Activated CD8-positive, alpha-beta T cell treated with anti-CD3 and anti-CD28 coated beads for 36 hours (primary cell): Measurements from ENCODE around the gene MAS1. TPM values are rescaled to one million over a fixed set of nuclear protein-coding genes. Genes with fewer than 3 reads are reported as not detected.

Experiments used
- ATAC-seq: fragments of 200-7000 bp; cut with Tn5 transposase; one replicate; pipeline ENCODE4 v1.10.0; 2021; ENCODE audit warnings: mild to moderate bottlenecking, moderate library complexity
- CTCF ChIA-PET: fragments of 350-600 bp; sonication (Branson Sonifier 250); formaldehyde crosslinking; loops from one replicate; lab custom pipeline; 2021; ENCODE audit warnings: antibody characterized with exemption; lab: Charles Lee
- POLR2A ChIA-PET: fragments of 350-600 bp; sonication (Branson Sonifier 250); formaldehyde crosslinking; loops from one replicate; lab custom pipeline; 2021; ENCODE audit warnings: antibody characterized with exemption; lab: Charles Lee
- DNase-seq: peaks from one replicate; pipeline ENCODE4 v3.0.0-alpha.2; 2020
- H3K27ac Mint-ChIP-seq: one replicate; pipeline ENCODE4 v1.8.0; 2021; ENCODE audit warnings: mild to moderate bottlenecking, mixed read lengths
- H3K27me3 Mint-ChIP-seq: one replicate; pipeline ENCODE4 v1.8.0; 2021; ENCODE audit warnings: mixed read lengths
- H3K36me3 Mint-ChIP-seq: one replicate; pipeline ENCODE4 v1.8.0; 2021; ENCODE audit warnings: low read depth, mixed read lengths
- H3K4me1 Mint-ChIP-seq: one replicate; pipeline ENCODE4 v1.8.0; 2021; ENCODE audit warnings: low read depth, mixed read lengths
- H3K4me3 Mint-ChIP-seq: one replicate; pipeline ENCODE4 v1.8.0; 2021; ENCODE audit warnings: mild to moderate bottlenecking, moderate library complexity, mixed read lengths
- H3K9me3 Mint-ChIP-seq: one replicate; pipeline ENCODE4 v1.8.0; 2021; ENCODE audit warnings: mixed read lengths
- CTCF ChIP-seq: fragments of 200-600 bp; IDR thresholded peaks from one replicate; pipeline ENCODE4 v1.8.0; 2022; ENCODE audit warnings: antibody characterized with exemption, mild to moderate bottlenecking
- intact Hi-C: fragments of 100-400 bp; cut with micrococcal nuclease; formaldehyde crosslinking; loops from one replicate; pipeline ENCODE4 v1.10.0; 2022
- total RNA-seq, 2 experiments: library from RNA; stranded (reverse); gene quantifications; one replicate each; pipeline ENCODE4 v1.2.3, GENCODE V29; 2021

The MAS1 gene
- total RNA-seq, 2 experiments from 2014 or later, result not detected

GRCh38 chr6:159934181-159934580, 43.4 kb downstream of the MAS1 start:
- no peak for TF ChIP-seq CTCF
- Mint-ChIP-seq H3K27me3 (no peaks in the 10 kb centered on the region), H3K4me1 (peaks cover 28% of the 10 kb centered on the region), H3K27ac (no peak overlapping the region), H3K36me3 (no peaks in the 10 kb centered on the region), H3K9me3 (no peaks in the 10 kb centered on the region), H3K4me3 (no peak overlapping the region)
- ATAC-seq (no peak), DNase-seq (no peak)
- intact Hi-C loops, result no loop called here
- CTCF ChIA-PET, result no interaction called here
- POLR2A ChIA-PET, result interaction anchor here (0.6 kb wide), 1 partner anchor 530 kb away, joined by 3 read pairs; no protein-coding TSS in a partner anchor

- Mint-ChIP-seq H3K27ac (no peak overlapping the region), H3K4me3 (no peak overlapping the region), H3K4me1 (peaks cover 21% of the 10 kb centered on the region), H3K27me3 (no peaks in the 10 kb centered on the region), H3K9me3 (no peaks in the 10 kb centered on the region), H3K36me3 (no peaks in the 10 kb centered on the region)
- intact Hi-C loops, result no loop called here
- DNase-seq, result no peak
- ATAC-seq, result no peak
- ChIA-PET POLR2A (no interaction called here), CTCF (interaction anchor here (1.3 kb wide), 1 partner anchor 10 kb away, joined by 4 read pairs; no protein-coding TSS in a partner anchor)
- no peak for TF ChIP-seq CTCF
Observed at GRCh38 chr6:159935065-159935464, 44.3 kb downstream of the MAS1 start.

GRCh38 chr6:159935633-159936032, 44.8 kb downstream of the MAS1 start:
- ATAC-seq, result no peak
- Mint-ChIP-seq H3K4me1 (peaks cover 16% of the 10 kb centered on the region), H3K9me3 (no peaks in the 10 kb centered on the region), H3K36me3 (no peaks in the 10 kb centered on the region), H3K27ac (no peak overlapping the region), H3K4me3 (no peak overlapping the region), H3K27me3 (no peaks in the 10 kb centered on the region)
- ChIA-PET CTCF (interaction anchor here (1.3 kb wide), 1 partner anchor 9 kb away, joined by 4 read pairs; no protein-coding TSS in a partner anchor), POLR2A (no interaction called here)
- DNase-seq, result no peak
- no peak for TF ChIP-seq CTCF
- intact Hi-C loops, result no loop called here

GRCh38 chr6:159939591-159940016, 48.8 kb downstream of the MAS1 start:
- CTCF ChIA-PET, result interaction anchor here (0.9 to 1.1 kb wide), 2 partner anchors 76 to 160 kb away, joined by 3 read pairs; no protein-coding TSS in a partner anchor
- H3K27me3 Mint-ChIP-seq, result no peaks in the 10 kb centered on the region
- H3K27ac Mint-ChIP-seq, result no peak overlapping the region
- peaks cover 5% of the 10 kb centered on the region for H3K4me1 Mint-ChIP-seq
- no peaks in the 10 kb centered on the region for H3K36me3 Mint-ChIP-seq
- DNase-seq, result no peak
- ATAC-seq, result no peak
- no peak overlapping the region for H3K4me3 Mint-ChIP-seq
- no peak for TF ChIP-seq CTCF
- H3K9me3 Mint-ChIP-seq, result peaks cover 5% of the 10 kb centered on the region
- intact Hi-C loops, result loop anchor here (5.0 to 10.0 kb wide), 2 partner anchors 77 to 245 kb away; partner anchors contain the start of gene SOD2
- POLR2A ChIA-PET, result interaction anchor here (0.6 kb wide), 1 partner anchor 10 kb away, joined by 3 read pairs; no protein-coding TSS in a partner anchor

Other genes with a start within 250 kb of the MAS1 start
- 100 to 1,000 TPM in 1 of 2 experiments, 10 to 100 TPM in 1; 95.5 to 105 TPM for gene SOD2, start 197.7 kb upstream of the MAS1 start, total RNA-seq
- 10 to 100 TPM; 79.9 to 80.6 TPM for gene WTAP, start 163.5 kb upstream of the MAS1 start, total RNA-seq
- gene ACAT2, start 128.9 kb upstream of the MAS1 start, total RNA-seq, result 10 to 100 TPM; 70.8 to 74.1 TPM
- 100 to 1,000 TPM; 446 to 452 TPM for gene TCP1, start 101.4 kb upstream of the MAS1 start, total RNA-seq
- 10 to 100 TPM; 81.8 to 83.5 TPM for gene MRPL18, start 100.5 kb upstream of the MAS1 start, total RNA-seq
- gene PNLDC1, start 90.7 kb upstream of the MAS1 start, total RNA-seq, result under 1 TPM; 0.34 to 0.54 TPM
- 10 to 100 TPM; 81.7 to 82.4 TPM for gene IGF2R, start 78.1 kb downstream of the MAS1 start, total RNA-seq
- 1 to 10 TPM in 1 of 2 experiments, under 1 TPM in 1; 0.31 to 1.1 TPM for gene SLC22A1, start 230.8 kb downstream of the MAS1 start, total RNA-seq